NB4 (cell line): ENCODE data around the gene NBEA.

Source experiments
- MYC ChIP-seq: IDR thresholded peaks from 2 replicates; pipeline ENCODE4 v1.6.1; 2011; ENCODE audit warnings: low read depth, low read length
- POLR2A ChIP-seq: IDR thresholded peaks from 2 replicates; pipeline ENCODE4 v1.6.1; 2011; ENCODE audit warnings: mild to moderate bottlenecking; ENCODE audit not compliant: insufficient read length; ENCODE audit errors: extremely low read depth
- TF ChIP-seq, protein P1 (sequence below): IDR thresholded peaks from one replicate; pipeline ENCODE4 v1.5.1; 2012; ENCODE audit warnings: low read depth, low read length
- TF ChIP-seq, protein P2 (sequence below): IDR thresholded peaks from 2 replicates; pipeline ENCODE4 v1.6.1; 2011; ENCODE audit warnings: low read depth, low read length

DNA sequence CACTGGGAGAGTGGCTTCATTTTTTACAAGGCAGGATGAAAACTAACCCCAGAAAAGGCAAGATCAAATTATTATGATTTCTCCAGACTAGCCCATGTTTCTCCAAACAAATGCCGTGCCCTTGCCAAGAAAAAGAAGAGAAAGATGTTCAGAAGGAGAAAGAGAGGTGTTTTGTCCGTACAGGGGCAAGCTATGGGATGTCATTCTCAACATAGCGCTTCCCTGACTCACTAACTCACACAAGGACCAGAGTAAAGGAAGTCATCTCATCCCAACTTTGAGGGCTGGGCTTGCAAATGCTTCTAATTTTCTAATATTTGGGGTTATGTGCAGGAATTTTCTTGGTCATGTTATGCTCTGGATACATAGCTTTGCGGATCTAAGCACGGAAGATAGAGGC lies 758.6 kb downstream of the NBEA start:
- TF ChIP-seq POLR2A: no peak
- TF ChIP-seq, protein P1, sequence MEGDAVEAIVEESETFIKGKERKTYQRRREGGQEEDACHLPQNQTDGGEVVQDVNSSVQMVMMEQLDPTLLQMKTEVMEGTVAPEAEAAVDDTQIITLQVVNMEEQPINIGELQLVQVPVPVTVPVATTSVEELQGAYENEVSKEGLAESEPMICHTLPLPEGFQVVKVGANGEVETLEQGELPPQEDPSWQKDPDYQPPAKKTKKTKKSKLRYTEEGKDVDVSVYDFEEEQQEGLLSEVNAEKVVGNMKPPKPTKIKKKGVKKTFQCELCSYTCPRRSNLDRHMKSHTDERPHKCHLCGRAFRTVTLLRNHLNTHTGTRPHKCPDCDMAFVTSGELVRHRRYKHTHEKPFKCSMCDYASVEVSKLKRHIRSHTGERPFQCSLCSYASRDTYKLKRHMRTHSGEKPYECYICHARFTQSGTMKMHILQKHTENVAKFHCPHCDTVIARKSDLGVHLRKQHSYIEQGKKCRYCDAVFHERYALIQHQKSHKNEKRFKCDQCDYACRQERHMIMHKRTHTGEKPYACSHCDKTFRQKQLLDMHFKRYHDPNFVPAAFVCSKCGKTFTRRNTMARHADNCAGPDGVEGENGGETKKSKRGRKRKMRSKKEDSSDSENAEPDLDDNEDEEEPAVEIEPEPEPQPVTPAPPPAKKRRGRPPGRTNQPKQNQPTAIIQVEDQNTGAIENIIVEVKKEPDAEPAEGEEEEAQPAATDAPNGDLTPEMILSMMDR: no peak
- TF ChIP-seq, protein P2, sequence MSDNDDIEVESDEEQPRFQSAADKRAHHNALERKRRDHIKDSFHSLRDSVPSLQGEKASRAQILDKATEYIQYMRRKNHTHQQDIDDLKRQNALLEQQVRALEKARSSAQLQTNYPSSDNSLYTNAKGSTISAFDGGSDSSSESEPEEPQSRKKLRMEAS: no peak
- no peak for TF ChIP-seq MYC
